H1 (cell line): ENCODE results near the gene SH3PXD2A. TPM values are rescaled to one million over a fixed set of nuclear protein-coding genes. Genes with fewer than 3 reads are reported as not detected.

Source experiments
- BACH1 ChIP-seq: IDR thresholded peaks from 2 replicates; pipeline ENCODE4 v1.6.1; 2012; ENCODE audit warnings: low read length, improper control_type of control experiment
- CBX5 ChIP-seq: fragments of 300-800, 300-1000 bp; sonication (generic); IDR thresholded peaks from 2 replicates; pipeline ENCODE4 v1.7.1; 2016; ENCODE audit warnings: antibody characterized with exemption, low read length, low read depth
- KDM4A ChIP-seq: IDR thresholded peaks from one replicate; pipeline ENCODE4 v1.7.1; 2012; ENCODE audit warnings: low read depth, mild to moderate bottlenecking, moderate library complexity, low read length, inconsistent platforms; ENCODE audit not compliant: severe bottlenecking
- NANOG ChIP-seq: IDR thresholded peaks from 2 replicates; pipeline ENCODE4 v1.6.1; 2011; ENCODE audit warnings: low read length, low read depth, mild to moderate bottlenecking, inconsistent platforms; ENCODE audit not compliant: insufficient read depth, poor library complexity, severe bottlenecking
- RAD21 ChIP-seq, 2 experiments: IDR thresholded peaks in 1 of 2; conservative IDR thresholded peaks in 1 of 2; 2 replicates each; pipeline ENCODE4 v1.6.1; 2011; ENCODE audit warnings: low read depth in 2 of 2, low read length in 2 of 2, improper control_type of control experiment in 1 of 2, inconsistent platforms in 1 of 2, mild to moderate bottlenecking in 1 of 2, moderate library complexity in 1 of 2
- TAF7 ChIP-seq: optimal IDR thresholded peaks from 2 replicates; pipeline ENCODE3; 2011; ENCODE audit warnings: low read depth, mild to moderate bottlenecking, inconsistent platforms, low read length, moderate library complexity, borderline replicate concordance
- TCF12 ChIP-seq: IDR thresholded peaks from 2 replicates; pipeline ENCODE4 v1.6.1; 2011; ENCODE audit warnings: low read depth, mild to moderate bottlenecking, low read length
- YY1 ChIP-seq: IDR thresholded peaks from 2 replicates; pipeline ENCODE4 v1.6.1; 2011; ENCODE audit warnings: low read depth, mild to moderate bottlenecking, low read length
- polyA plus RNA-seq, 7 experiments: library from polyadenylated mRNA; depleted of rRNA in 3 of 7; stranded (reverse) in 5 of 7; unstranded in 2 of 7; fragments of >200 nt in 5 of 7; fragments of 200-250 nt in 2 of 7; gene quantifications; 1 replicate in 5 of 7; 2 replicates in 1 of 7; 4 replicates in 1 of 7; pipeline versions ENCODE4 v1.2.1 to v1.2.3, GENCODE V29; 2011 to 2013; ENCODE audit warnings: missing spikeins in 2 of 7, mixed read lengths in 2 of 7
- total RNA-seq: library from RNA; stranded (reverse); fragmentation: NEBNext Ultra II Directional; extraction: Animal tissue kit (Norgen Biotek cat#: 25700); gene quantifications from 2 replicates; pipeline ENCODE4 v1.2.1, GENCODE V29; 2021

The SH3PXD2A gene
- total and polyA plus RNA-seq, 2 of the 8 experiments (the other 6 are each of a cell fraction or from before 2014, with no cell fraction given): 5.4 to 16.3 TPM

- TF ChIP-seq BACH1: no peak
- no peak for TF ChIP-seq NANOG
- no peak for TF ChIP-seq CBX5
- no peak for TF ChIP-seq KDM4A
- no peak for TF ChIP-seq RAD21 (IDR thresholded peaks at IDR 0.05 in 1 of 2, conservative IDR thresholded peaks at IDR 0.05 in 1 of 2; ENCODE audit: low read depth in 2 of 2, low read length in 2 of 2)
- no peak for TF ChIP-seq YY1
- no peak for TF ChIP-seq TCF12
- TF ChIP-seq TAF7: no peak
- TF ChIP-seq, all 59 proteins: peak for 0
Measured at GRCh38 chr10:103645141-103646054, 210.0 kb downstream of the SH3PXD2A start (continued).
